Subcutaneous abdominal adipose tissue (tissue), 5 donors: ENCODE data around the gene DPYD.

Source experiments
- H3K27ac ChIP-seq: one replicate; pipeline ENCODE4 v1.7.0; 2013; ENCODE audit warnings: low read depth, mild to moderate bottlenecking, inconsistent platforms, low read length, moderate library complexity
- H3K27me3 ChIP-seq, 5 donors: one replicate each; pipeline ENCODE4 v1.7.0; 2013; ENCODE audit warnings: low read length in 5 of 5, inconsistent platforms in 1 of 5; ENCODE audit not compliant: control insufficient read depth in 5 of 5, insufficient read depth in 4 of 5
- H3K36me3 ChIP-seq, 5 donors: one replicate each; pipeline ENCODE4 v1.7.0; 2013; ENCODE audit warnings: low read length in 5 of 5; ENCODE audit not compliant: control insufficient read depth in 5 of 5, insufficient read depth in 5 of 5
- H3K4me1 ChIP-seq, 5 donors: one replicate each; pipeline ENCODE4 v1.7.0; 2013; ENCODE audit warnings: low read length in 5 of 5, mild to moderate bottlenecking in 3 of 5, moderate library complexity in 1 of 5; ENCODE audit not compliant: control insufficient read depth in 5 of 5, insufficient read depth in 5 of 5
- H3K4me3 ChIP-seq, 5 donors: one replicate each; pipeline ENCODE4 v1.7.0; 2013; ENCODE audit warnings: low read length in 5 of 5, low read depth in 1 of 5
- H3K9ac ChIP-seq, 5 donors: one replicate each; pipeline ENCODE4 v1.7.0; 2013; ENCODE audit warnings: low read length in 5 of 5, mild to moderate bottlenecking in 4 of 5, moderate library complexity in 3 of 5
- H3K9me3 ChIP-seq, 5 donors: one replicate each; pipeline ENCODE4 v1.7.0; 2013; ENCODE audit warnings: low read length in 5 of 5; ENCODE audit not compliant: control insufficient read depth in 5 of 5
- donor health status: healthy.
- donor health status: healthy.
- donor health status: healthy.
- donor health status: healthy.
- donor health status: healthy.

Gene DPYD

GRCh38 chr1:97926017-97926708 is 5.3 kb upstream of the DPYD start:
- Histone ChIP-seq H3K36me3 (no peaks in the 10 kb centered on the region), H3K27ac (no peak overlapping the region), H3K27me3 (no peaks in the 10 kb centered on the region), H3K9me3 (no peaks in the 10 kb centered on the region), H3K9ac (no peak overlapping the region), H3K4me1 (peaks cover 0 to 7% (median 6%) of the 10 kb centered on the region in 5 donors), H3K4me3 (no peak overlapping the region)

GRCh38 chr1:97925151-97925550 is 4.3 kb upstream of the DPYD start:
- Histone ChIP-seq H3K9ac (no peak overlapping the region), H3K27ac (no peak overlapping the region), H3K4me3 (no peak overlapping the region), H3K27me3 (no peaks in the 10 kb centered on the region), H3K9me3 (no peaks in the 10 kb centered on the region), H3K36me3 (no peaks in the 10 kb centered on the region), H3K4me1 (peaks cover 0 to 11% (median 8%) of the 10 kb centered on the region in 5 donors)

- Histone ChIP-seq H3K27me3 (no peaks in the 10 kb centered on the region), H3K9me3 (no peaks in the 10 kb centered on the region), H3K36me3 (no peaks in the 10 kb centered on the region), H3K4me1 (peaks cover 0 to 21% (median 15%) of the 10 kb centered on the region in 5 donors), H3K27ac (no peak overlapping the region), H3K4me3 (no peak overlapping the region), H3K9ac (no peak overlapping the region)
Observed at GRCh38 chr1:97923811-97924210, 3.0 kb upstream of the DPYD start.

GRCh38 chr1:97920276-97920831 is 480 bp downstream of the DPYD start:
- peaks cover 0 to 39% (median 29%) of the 10 kb centered on the region in 5 donors for H3K4me1 ChIP-seq

GRCh38 chr1:97919585-97920261 is 1.1 kb downstream of the DPYD start:
- Histone ChIP-seq H3K9me3 (no peaks in the 10 kb centered on the region), H3K27ac (peak overlapping the region; percentile 97), H3K9ac (peak overlapping the region; percentile 85 to 99 (median 94)), H3K27me3 (no peaks in the 10 kb centered on the region), H3K4me1 (peaks cover 0 to 39% (median 29%) of the 10 kb centered on the region in 5 donors), H3K4me3 (peak overlapping the region; percentile 81 to 99 (median 93)), H3K36me3 (no peaks in the 10 kb centered on the region)

More at GRCh38 chr1:97920276-97920831, 480 bp downstream of the DPYD start:
- Histone ChIP-seq H3K9ac (peak overlapping the region; percentile 85 to 99 (median 94)), H3K9me3 (no peaks in the 10 kb centered on the region), H3K4me3 (peak overlapping the region; percentile 81 to 99 (median 93)), H3K27ac (peak overlapping the region; percentile 97), H3K27me3 (no peaks in the 10 kb centered on the region), H3K36me3 (no peaks in the 10 kb centered on the region)

GRCh38 chr1:97918961-97919360 is 1.9 kb downstream of the DPYD start:
- peak overlapping the region in 2 of 5 donors; percentile 85 to 96 for H3K9ac ChIP-seq
- no peaks in the 10 kb centered on the region for H3K9me3 ChIP-seq
- no peaks in the 10 kb centered on the region for H3K27me3 ChIP-seq
- H3K4me1 ChIP-seq, result peaks cover 0 to 39% (median 29%) of the 10 kb centered on the region in 5 donors
- H3K4me3 ChIP-seq, result peak overlapping the region; percentile 81 to 99 (median 93)
- H3K27ac ChIP-seq, result peak overlapping the region; percentile 97
- no peaks in the 10 kb centered on the region for H3K36me3 ChIP-seq

GRCh38 chr1:97913506-97914139 is 7.2 kb downstream of the DPYD start:
- H3K27ac ChIP-seq, result no peak overlapping the region
- no peaks in the 10 kb centered on the region for H3K36me3 ChIP-seq
- no peaks in the 10 kb centered on the region for H3K9me3 ChIP-seq
- H3K27me3 ChIP-seq, result no peaks in the 10 kb centered on the region
- no peak overlapping the region for H3K4me3 ChIP-seq
- no peak overlapping the region for H3K9ac ChIP-seq
- H3K4me1 ChIP-seq, result peaks cover 0 to 19% (median 15%) of the 10 kb centered on the region in 5 donors

- Histone ChIP-seq H3K27ac (no peak overlapping the region), H3K4me1 (peaks cover 0 to 8% (median 3%) of the 10 kb centered on the region in 5 donors), H3K9me3 (no peaks in the 10 kb centered on the region), H3K4me3 (no peak overlapping the region), H3K9ac (no peak overlapping the region), H3K27me3 (no peaks in the 10 kb centered on the region), H3K36me3 (no peaks in the 10 kb centered on the region)
Observed at GRCh38 chr1:97911266-97912215, 9.3 kb downstream of the DPYD start.

- H3K4me3 ChIP-seq, result no peak overlapping the region
- H3K36me3 ChIP-seq, result no peaks in the 10 kb centered on the region
- H3K9me3 ChIP-seq, result no peaks in the 10 kb centered on the region
- H3K27ac ChIP-seq, result no peak overlapping the region
- peaks cover 0 to 11% (median 4%) of the 10 kb centered on the region in 5 donors for H3K4me1 ChIP-seq
- no peak overlapping the region for H3K9ac ChIP-seq
- no peaks in the 10 kb centered on the region for H3K27me3 ChIP-seq
Observed at GRCh38 chr1:97909266-97909665, 11.6 kb downstream of the DPYD start.
